GM13977 (cell line): ENCODE data around the gene ACSF3.

ENCODE experiments used
- DNase-seq: peaks from one replicate; pipeline ENCODE4 v3.0.0; 2012; ENCODE audit warnings: low spot score
- CTCF ChIP-seq: IDR thresholded peaks from 2 replicates; pipeline ENCODE4 v1.5.1; 2012; ENCODE audit warnings: mild to moderate bottlenecking, control low read depth; ENCODE audit not compliant: insufficient read depth; ENCODE audit errors: extremely low read depth, missing control alignments
- in situ Hi-C: fragments of 300-500 bp; cut with MboI; formaldehyde crosslinking; loops from one replicate; pipeline ENCODE4 v1.12.0; 2022; ENCODE audit warnings: low sequenced_read_pairs, low pct_unique_long_range_greater_than_20kb, mixed read lengths, inconsistent platforms; ENCODE audit not compliant: unreplicated experiment

The ACSF3 gene

GRCh38 chr16:89055894-89056555 lies 37.6 kb upstream of the ACSF3 start:
- in situ Hi-C loops = no loop called here
- DNase-seq = no peak
- no peak for TF ChIP-seq CTCF

- no peak for TF ChIP-seq CTCF
- in situ Hi-C loops = no loop called here
- no peak for DNase-seq
Measured at GRCh38 chr16:89056592-89056991, 37.1 kb upstream of the ACSF3 start.

GRCh38 chr16:89057738-89058137 lies 35.9 kb upstream of the ACSF3 start:
- no peak for TF ChIP-seq CTCF
- no peak for DNase-seq
- in situ Hi-C loops = no loop called here

- no peak for TF ChIP-seq CTCF
- DNase-seq = no peak
- in situ Hi-C loops = no loop called here
Measured at GRCh38 chr16:89058812-89059211, 34.8 kb upstream of the ACSF3 start.

- DNase-seq = peak; percentile 87
- in situ Hi-C loops = no loop called here
- no peak for TF ChIP-seq CTCF
Measured at GRCh38 chr16:89060207-89060794, 33.4 kb upstream of the ACSF3 start.

- no peak for TF ChIP-seq CTCF
- in situ Hi-C loops = no loop called here
- no peak for DNase-seq
Measured at GRCh38 chr16:89061086-89061485, 32.6 kb upstream of the ACSF3 start.
